ENCODE data around the gene PLA2G4D. TPM values are rescaled to one million over a fixed set of nuclear protein-coding genes. Genes with fewer than 3 reads are reported as not detected.

PLA2G4D gene
- total and polyA plus RNA-seq, 2 donors (not counting 3 experiments of a cell fraction or from before 2014, with no cell fraction given): not detected

- FAIRE-seq (no peak), DNase-seq (ENCODE audit: low read depth, low spot score) (no peak)
- H3K9ac ChIP-seq (replicated peaks; ENCODE audit: extremely low read depth, insufficient read depth, low read length): no peak overlapping the region
- no peak overlapping the region for H2AFZ ChIP-seq (ENCODE audit: low read depth, low read length)
- H3K9me1 ChIP-seq (replicated peaks; ENCODE audit: control insufficient read depth, extremely low read depth, insufficient read depth, low read length): no peaks in the 10 kb centered on the region
- peaks cover 2% of the 10 kb centered on the region for H3K4me1 ChIP-seq (ENCODE audit: control insufficient read depth, extremely low read depth, insufficient read depth, low read length)
- no peaks in the 10 kb centered on the region for H3K36me3 ChIP-seq (ENCODE audit: control insufficient read depth in 2 of 2, extremely low read depth in 1 of 2, insufficient read depth in 2 of 2, low read length in 2 of 2)
- dilution Hi-C loops (cut with MboI; ENCODE audit: extremely low pct_ligation_motif_present, low sequenced_read_pairs) (no loop called here), intact Hi-C loops (cut with micrococcal nuclease) (no loop called here)
- H3K27ac ChIP-seq (ENCODE audit: insufficient read depth, low read depth, low read length): no peak overlapping the region
- ChIA-PET POLR2A (no interaction called here), CTCF (interaction anchor here (0.8 to 2.4 kb wide), 3 partner anchors 12 to 46 kb away, joined by 3 to 6 read pairs (median 3); no protein-coding TSS in a partner anchor)
- H3K79me2 ChIP-seq (ENCODE audit: control insufficient read depth, insufficient read depth, low read length): no peaks in the 10 kb centered on the region
- peaks cover 4 to 5% of the 10 kb centered on the region in 2 experiments for H3K27me3 ChIP-seq (ENCODE audit: control insufficient read depth in 2 of 2, insufficient read depth in 2 of 2, low read length in 2 of 2)
- H3K4me3 ChIP-seq (replicated peaks in 1 of 3; ENCODE audit: insufficient read depth in 1 of 3, low read depth in 1 of 3, low read length in 3 of 3): no peak overlapping the region
- no peaks in the 10 kb centered on the region for H3K9me3 ChIP-seq (replicated peaks; ENCODE audit: control insufficient read depth, insufficient read depth, low read length)
- TF ChIP-seq EZH2 (IDR thresholded peaks at IDR 0.05; ENCODE audit: borderline replicate concordance, low read depth, low read length, severe bottlenecking) (no peak), JUN (IDR thresholded peaks at IDR 0.05; ENCODE audit: borderline replicate concordance, insufficient read depth, insufficient read length, low read depth) (no peak), POLR2A (IDR thresholded peaks at IDR 0.05; ENCODE audit: low read depth, low read length) (no peak), POLR2AphosphoS5 (IDR thresholded peaks at IDR 0.05; ENCODE audit: insufficient read depth, low read depth, low read length) (no peak)
- H3K4me2 ChIP-seq (ENCODE audit: insufficient read depth, low read length): no peak overlapping the region
- H4K20me1 ChIP-seq (replicated peaks; ENCODE audit: control insufficient read depth, extremely low read depth, insufficient read depth, low read length): no peaks in the 10 kb centered on the region
- BruUV-seq (replicated peaks): no TSS peak
Observed at GRCh38 chr15:42037656-42038055, 56.7 kb downstream of the PLA2G4D start.

- Histone ChIP-seq H4K20me1 (replicated peaks; ENCODE audit: control insufficient read depth, extremely low read depth, insufficient read depth, low read length) (no peaks in the 10 kb centered on the region), H3K9me3 (replicated peaks; ENCODE audit: control insufficient read depth, insufficient read depth, low read length) (no peaks in the 10 kb centered on the region), H3K9me1 (replicated peaks; ENCODE audit: control insufficient read depth, extremely low read depth, insufficient read depth, low read length) (no peaks in the 10 kb centered on the region), H3K4me3 (replicated peaks in 1 of 3; ENCODE audit: insufficient read depth in 1 of 3, low read depth in 1 of 3, low read length in 3 of 3) (no peak overlapping the region), H3K4me2 (ENCODE audit: insufficient read depth, low read length) (no peak overlapping the region), H3K4me1 (ENCODE audit: control insufficient read depth, extremely low read depth, insufficient read depth, low read length) (peaks cover 2% of the 10 kb centered on the region), H3K79me2 (ENCODE audit: control insufficient read depth, insufficient read depth, low read length) (no peaks in the 10 kb centered on the region), H2AFZ (ENCODE audit: low read depth, low read length) (no peak overlapping the region), H3K27ac (ENCODE audit: insufficient read depth, low read depth, low read length) (no peak overlapping the region), H3K36me3 (ENCODE audit: control insufficient read depth in 2 of 2, extremely low read depth in 1 of 2, insufficient read depth in 2 of 2, low read length in 2 of 2) (no peaks in the 10 kb centered on the region), H3K27me3 (ENCODE audit: control insufficient read depth in 2 of 2, insufficient read depth in 2 of 2, low read length in 2 of 2) (peaks cover 4 to 5% of the 10 kb centered on the region in 2 experiments), H3K9ac (replicated peaks; ENCODE audit: extremely low read depth, insufficient read depth, low read length) (no peak overlapping the region)
- CTCF ChIA-PET: interaction anchor here (0.9 to 2.4 kb wide), 2 partner anchors 17 to 47 kb away, joined by 3 to 6 read pairs; no protein-coding TSS in a partner anchor
- BruUV-seq (replicated peaks): no TSS peak
- FAIRE-seq (no peak), DNase-seq (ENCODE audit: low read depth, low spot score) (no peak)
- dilution Hi-C loops (cut with MboI; ENCODE audit: extremely low pct_ligation_motif_present, low sequenced_read_pairs): no loop called here
- intact Hi-C loops (cut with micrococcal nuclease): no loop called here
- POLR2A ChIA-PET: no interaction called here
- TF ChIP-seq FOS (IDR thresholded peaks at IDR 0.05; ENCODE audit: borderline replicate concordance, insufficient read depth, low read length): no peak
- TF ChIP-seq, protein P1, sequence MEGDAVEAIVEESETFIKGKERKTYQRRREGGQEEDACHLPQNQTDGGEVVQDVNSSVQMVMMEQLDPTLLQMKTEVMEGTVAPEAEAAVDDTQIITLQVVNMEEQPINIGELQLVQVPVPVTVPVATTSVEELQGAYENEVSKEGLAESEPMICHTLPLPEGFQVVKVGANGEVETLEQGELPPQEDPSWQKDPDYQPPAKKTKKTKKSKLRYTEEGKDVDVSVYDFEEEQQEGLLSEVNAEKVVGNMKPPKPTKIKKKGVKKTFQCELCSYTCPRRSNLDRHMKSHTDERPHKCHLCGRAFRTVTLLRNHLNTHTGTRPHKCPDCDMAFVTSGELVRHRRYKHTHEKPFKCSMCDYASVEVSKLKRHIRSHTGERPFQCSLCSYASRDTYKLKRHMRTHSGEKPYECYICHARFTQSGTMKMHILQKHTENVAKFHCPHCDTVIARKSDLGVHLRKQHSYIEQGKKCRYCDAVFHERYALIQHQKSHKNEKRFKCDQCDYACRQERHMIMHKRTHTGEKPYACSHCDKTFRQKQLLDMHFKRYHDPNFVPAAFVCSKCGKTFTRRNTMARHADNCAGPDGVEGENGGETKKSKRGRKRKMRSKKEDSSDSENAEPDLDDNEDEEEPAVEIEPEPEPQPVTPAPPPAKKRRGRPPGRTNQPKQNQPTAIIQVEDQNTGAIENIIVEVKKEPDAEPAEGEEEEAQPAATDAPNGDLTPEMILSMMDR (IDR thresholded peaks at IDR 0.05; ENCODE audit: extremely low read depth in 1 of 2, insufficient read depth in 1 of 2, low read depth in 1 of 2, low read length in 2 of 2): no peak
- no peak for TF ChIP-seq POLR2A (IDR thresholded peaks at IDR 0.05; ENCODE audit: low read depth, low read length)
- no peak for TF ChIP-seq MYC (IDR thresholded peaks at IDR 0.05; ENCODE audit: low read depth, low read length)
- no peak for TF ChIP-seq MAX (IDR thresholded peaks at IDR 0.05; ENCODE audit: insufficient read depth, insufficient read length)
- TF ChIP-seq GATA2 (IDR thresholded peaks at IDR 0.05; ENCODE audit: insufficient read depth, insufficient read length, low read depth, low read length): no peak
- no peak for TF ChIP-seq JUN (IDR thresholded peaks at IDR 0.05; ENCODE audit: borderline replicate concordance, insufficient read depth, insufficient read length, low read depth)
- TF ChIP-seq EZH2 (IDR thresholded peaks at IDR 0.05; ENCODE audit: borderline replicate concordance, low read depth, low read length, severe bottlenecking): no peak
- no peak for TF ChIP-seq POLR2AphosphoS5 (IDR thresholded peaks at IDR 0.05; ENCODE audit: insufficient read depth, low read depth, low read length)
Observed at GRCh38 chr15:42036966-42037365, 57.4 kb downstream of the PLA2G4D start.
